Skin of body (tissue), 1 donor: ENCODE measurements around the gene KIAA0232. TPM values are rescaled to one million over a fixed set of nuclear protein-coding genes. Genes with fewer than 3 reads are reported as not detected.

Source experiments
- total RNA-seq: library from RNA; depleted of rRNA; stranded (reverse); fragments of >200 nt; gene quantifications from one replicate; pipeline ENCODE4 v1.2.3, GENCODE V29; 2014

KIAA0232 gene
- total RNA-seq, 1 donor from 2014 or later = 26.8 TPM

Other genes with a start within 250 kb of the KIAA0232 start
- 5.2 TPM for gene MAN2B2, start 207.5 kb upstream of the KIAA0232 start, total RNA-seq
- 99.1 TPM for gene MRFAP1, start 142.0 kb upstream of the KIAA0232 start, total RNA-seq
- gene S100P, start 88.8 kb upstream of the KIAA0232 start, total RNA-seq = 26.0 TPM
- 53.5 TPM for gene MRFAP1L1, start 72.9 kb upstream of the KIAA0232 start, total RNA-seq
- gene BLOC1S4, start 66.6 kb upstream of the KIAA0232 start, total RNA-seq = 6.5 TPM
- 35.0 TPM for gene TBC1D14, start 127.1 kb downstream of the KIAA0232 start, total RNA-seq